Non-pigmented ciliary epithelial cell (primary cell): ENCODE data around the gene BLTP2.

Source experiments
- DNase-seq: peaks from one replicate; pipeline ENCODE4 v3.0.0-alpha.2; 2010; ENCODE audit warnings: low read depth

Gene BLTP2

GRCh38 chr17:28598799-28599310 lies 46.1 kb downstream of the BLTP2 start, which contains the start of gene SPAG5:
SPAG5 (minus strand) TSS chr17:28599025; CDS start chr17:28598946, 79 bp downstream.
- DNase-seq: peak; percentile 57

DNA sequence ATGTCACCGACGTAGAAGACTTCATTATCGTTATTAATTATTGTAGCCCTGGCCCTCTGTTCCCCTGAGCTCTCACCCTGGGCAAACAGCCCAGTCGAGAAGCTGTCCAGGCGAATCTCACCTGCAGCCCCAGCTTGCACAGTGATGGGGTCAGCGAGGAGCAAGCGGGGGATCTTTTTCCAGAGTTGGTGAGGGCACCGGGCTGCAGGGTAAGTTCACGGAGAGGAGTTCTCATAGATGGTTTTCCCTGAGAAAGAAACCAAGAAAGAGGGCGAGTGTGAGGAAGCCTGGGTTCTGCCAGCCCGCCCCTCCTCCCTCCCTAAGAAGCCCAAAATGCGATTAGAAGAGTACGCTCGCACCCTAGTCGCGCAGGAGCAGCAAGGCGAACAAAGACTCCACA lies 46.6 kb downstream of the BLTP2 start:
- DNase-seq: no peak

GRCh38 chr17:28597606-28598383 lies 47.2 kb downstream of the BLTP2 start:
- no peak for DNase-seq
